HepG2 (cell line): ENCODE measurements around the gene SMTNL1. TPM values are rescaled to one million over a fixed set of nuclear protein-coding genes. Genes with fewer than 3 reads are reported as not detected.

Experiments used
- ATF7 ChIP-seq, 2 experiments: fragments of 450-650 bp in 1 of 2; sonication (generic) in 1 of 2; formaldehyde crosslinking in 1 of 2; IDR thresholded peaks; 2 replicates each; pipeline versions ENCODE4 v1.4.0 to v1.6.1; 2016 to 2020; ENCODE audit warnings: antibody characterized with exemption in 1 of 2, mild to moderate bottlenecking in 1 of 2, missing genetic modification reagents in 1 of 2
- ERF ChIP-seq: IDR thresholded peaks from 2 replicates; pipeline ENCODE4 v1.6.1; 2018; ENCODE audit warnings: missing biosample characterization, missing genetic modification reagents
- KLF11 ChIP-seq: IDR thresholded peaks from 2 replicates; pipeline ENCODE4 v1.6.1; 2016; ENCODE audit warnings: missing compliant biosample characterization
- KMT2B ChIP-seq: IDR thresholded peaks from 2 replicates; pipeline ENCODE4 v1.6.1; 2016; ENCODE audit warnings: missing genetic modification reagents, missing compliant biosample characterization
- RFX3 ChIP-seq: IDR thresholded peaks from 2 replicates; pipeline ENCODE4 v1.6.1; 2016; ENCODE audit warnings: missing biosample characterization, missing genetic modification reagents
- ZNF34 ChIP-seq: sonication (generic); formaldehyde crosslinking; IDR thresholded peaks from 2 replicates; pipeline ENCODE4 v1.4.0; 2020; ENCODE audit warnings: mild to moderate bottlenecking, missing genetic modification reagents, borderline replicate concordance
- ZNF773 ChIP-seq: sonication (generic); formaldehyde crosslinking; IDR thresholded peaks from 2 replicates; pipeline ENCODE4 v1.4.0; 2020; ENCODE audit warnings: missing genetic modification reagents, borderline replicate concordance
- polyA plus RNA-seq, 8 experiments: library from polyadenylated mRNA; depleted of rRNA in 3 of 8; stranded (reverse) in 7 of 8; unstranded in 1 of 8; fragments of >200 nt; fragmentation: Illumina TruSeq in 4 of 8; extraction: Trizol in 4 of 8; gene quantifications; 2 replicates each; pipeline versions ENCODE4 v1.2.1 to v1.2.3, GENCODE V29; 2011 to 2016; ENCODE audit warnings: low read depth in 4 of 8, missing spikeins in 1 of 8, mixed read lengths in 1 of 8; ENCODE audit not compliant: insufficient read depth in 1 of 8
- total RNA-seq, 5 experiments: library from RNA; depleted of rRNA; stranded (reverse); fragments of >200 nt; fragmentation: Illumina TruSeq; extraction: Trizol; gene quantifications; 2 replicates each; pipeline ENCODE4 v1.2.3, GENCODE V29; 2016; ENCODE audit warnings: low read depth in 1 of 5
- TF ChIP-seq, protein P1 (sequence below): sonication (generic); formaldehyde crosslinking; IDR thresholded peaks from 2 replicates; pipeline ENCODE4 v1.8.1; 2023; ENCODE audit warnings: mild to moderate bottlenecking, moderate library complexity, missing genetic modification reagents
- TF ChIP-seq, protein P2 (sequence below): sonication (generic); formaldehyde crosslinking; IDR thresholded peaks from 2 replicates; pipeline ENCODE4 v1.5.0; 2020; ENCODE audit warnings: mild to moderate bottlenecking, missing genetic modification reagents
- TF ChIP-seq, protein P3 (sequence below): sonication (generic); formaldehyde crosslinking; conservative IDR thresholded peaks from 2 replicates; pipeline ENCODE4 v1.5.0; 2020; ENCODE audit warnings: missing genetic modification reagents
- TF ChIP-seq, protein P4 (sequence below): sonication (generic); formaldehyde crosslinking; IDR thresholded peaks from 2 replicates; pipeline ENCODE4 v1.5.1; 2020; ENCODE audit warnings: mild to moderate bottlenecking, missing genetic modification reagents, moderate library complexity
- TF ChIP-seq, protein P5 (sequence below): sonication (generic); formaldehyde crosslinking; IDR thresholded peaks from 2 replicates; pipeline ENCODE4 v1.5.0; 2020; ENCODE audit warnings: missing genetic modification reagents
- TF ChIP-seq, protein P6 (sequence below): IDR thresholded peaks from 2 replicates; pipeline ENCODE4 v1.6.1; 2016
- TF ChIP-seq, protein P7 (sequence below): sonication (generic); formaldehyde crosslinking; IDR thresholded peaks from 2 replicates; pipeline ENCODE4 v1.5.0; 2020; ENCODE audit warnings: missing genetic modification reagents

SMTNL1 gene
- total and polyA plus RNA-seq, 2 of the 13 experiments (the other 11 are each of a cell fraction or from before 2014, with no cell fraction given): 0.04 TPM; not detected in 1

DNA sequence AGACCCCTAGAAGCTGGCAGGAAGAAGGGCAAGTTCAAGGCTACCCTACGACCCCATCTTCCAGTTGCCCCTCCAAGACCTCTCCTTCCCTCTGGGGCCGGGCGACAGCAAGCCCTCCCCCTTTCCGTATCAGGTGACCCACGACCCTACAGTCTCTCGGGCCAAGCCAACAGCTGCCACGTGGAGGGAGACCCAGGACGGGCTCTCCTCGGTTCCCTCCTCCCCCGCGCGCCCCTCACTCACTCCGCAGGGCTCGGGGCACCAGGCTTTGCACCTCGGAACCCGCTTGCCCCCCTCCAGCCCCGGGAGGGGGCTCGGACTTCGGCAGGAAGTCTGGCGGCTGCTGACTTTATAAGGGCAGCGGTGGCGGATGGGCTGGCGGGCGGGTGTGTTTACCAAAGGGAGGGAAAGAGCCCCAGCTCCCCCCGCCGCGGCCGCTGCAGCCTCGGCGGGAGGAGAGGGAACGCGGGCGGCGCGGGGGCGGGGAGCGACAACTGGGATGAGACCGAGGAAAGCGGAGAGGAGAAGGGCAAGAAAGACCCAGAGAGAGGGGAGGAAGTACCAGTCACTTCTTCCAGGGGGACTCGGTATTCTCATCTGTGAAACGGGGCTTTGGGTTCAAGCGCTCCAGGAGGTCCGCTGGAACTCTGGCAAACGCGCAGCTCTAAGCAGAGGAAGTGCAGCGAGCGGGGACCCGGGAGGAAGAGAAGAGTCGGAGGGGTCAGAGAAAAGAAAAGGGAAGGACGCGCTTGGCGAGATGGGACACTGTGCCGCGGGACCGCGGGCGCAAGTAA, 22.7 kb upstream of the SMTNL1 start (continued):
- TF ChIP-seq RFX3 (CRISPR knock-in tag): no peak
- TF ChIP-seq, protein P1, sequence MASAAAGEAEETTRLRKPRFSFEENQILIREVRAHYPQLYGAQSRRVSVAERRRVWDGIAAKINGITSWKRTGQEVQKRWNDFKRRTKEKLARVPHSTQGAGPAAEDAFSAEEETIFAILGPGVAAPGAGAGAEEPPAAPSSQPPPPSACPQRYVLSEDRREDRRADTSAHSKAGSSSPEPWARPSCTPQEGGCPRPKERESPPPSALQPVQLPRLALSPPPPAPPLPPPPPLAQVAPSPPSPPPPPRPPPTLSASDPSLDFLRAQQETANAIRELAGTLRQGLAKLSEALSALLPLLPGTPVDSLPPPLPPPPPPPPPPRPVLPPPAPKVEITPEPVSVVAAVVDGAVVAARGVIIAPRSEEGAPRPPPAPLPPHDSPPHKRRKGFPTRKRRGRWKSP (CRISPR knock-in tag): no peak
- TF ChIP-seq, protein P2, sequence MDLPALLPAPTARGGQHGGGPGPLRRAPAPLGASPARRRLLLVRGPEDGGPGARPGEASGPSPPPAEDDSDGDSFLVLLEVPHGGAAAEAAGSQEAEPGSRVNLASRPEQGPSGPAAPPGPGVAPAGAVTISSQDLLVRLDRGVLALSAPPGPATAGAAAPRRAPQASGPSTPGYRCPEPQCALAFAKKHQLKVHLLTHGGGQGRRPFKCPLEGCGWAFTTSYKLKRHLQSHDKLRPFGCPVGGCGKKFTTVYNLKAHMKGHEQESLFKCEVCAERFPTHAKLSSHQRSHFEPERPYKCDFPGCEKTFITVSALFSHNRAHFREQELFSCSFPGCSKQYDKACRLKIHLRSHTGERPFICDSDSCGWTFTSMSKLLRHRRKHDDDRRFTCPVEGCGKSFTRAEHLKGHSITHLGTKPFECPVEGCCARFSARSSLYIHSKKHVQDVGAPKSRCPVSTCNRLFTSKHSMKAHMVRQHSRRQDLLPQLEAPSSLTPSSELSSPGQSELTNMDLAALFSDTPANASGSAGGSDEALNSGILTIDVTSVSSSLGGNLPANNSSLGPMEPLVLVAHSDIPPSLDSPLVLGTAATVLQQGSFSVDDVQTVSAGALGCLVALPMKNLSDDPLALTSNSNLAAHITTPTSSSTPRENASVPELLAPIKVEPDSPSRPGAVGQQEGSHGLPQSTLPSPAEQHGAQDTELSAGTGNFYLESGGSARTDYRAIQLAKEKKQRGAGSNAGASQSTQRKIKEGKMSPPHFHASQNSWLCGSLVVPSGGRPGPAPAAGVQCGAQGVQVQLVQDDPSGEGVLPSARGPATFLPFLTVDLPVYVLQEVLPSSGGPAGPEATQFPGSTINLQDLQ (CRISPR knock-in tag): no peak
- no peak for TF ChIP-seq ATF7 (IDR thresholded peaks at IDR 0.05)
- TF ChIP-seq ATF7 (CRISPR knock-in tag; IDR thresholded peaks at IDR 0.05): no peak
- no peak for TF ChIP-seq KMT2B (CRISPR knock-in tag)
- TF ChIP-seq, protein P3, sequence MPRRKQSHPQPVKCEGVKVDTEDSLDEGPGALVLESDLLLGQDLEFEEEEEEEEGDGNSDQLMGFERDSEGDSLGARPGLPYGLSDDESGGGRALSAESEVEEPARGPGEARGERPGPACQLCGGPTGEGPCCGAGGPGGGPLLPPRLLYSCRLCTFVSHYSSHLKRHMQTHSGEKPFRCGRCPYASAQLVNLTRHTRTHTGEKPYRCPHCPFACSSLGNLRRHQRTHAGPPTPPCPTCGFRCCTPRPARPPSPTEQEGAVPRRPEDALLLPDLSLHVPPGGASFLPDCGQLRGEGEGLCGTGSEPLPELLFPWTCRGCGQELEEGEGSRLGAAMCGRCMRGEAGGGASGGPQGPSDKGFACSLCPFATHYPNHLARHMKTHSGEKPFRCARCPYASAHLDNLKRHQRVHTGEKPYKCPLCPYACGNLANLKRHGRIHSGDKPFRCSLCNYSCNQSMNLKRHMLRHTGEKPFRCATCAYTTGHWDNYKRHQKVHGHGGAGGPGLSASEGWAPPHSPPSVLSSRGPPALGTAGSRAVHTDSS (CRISPR knock-in tag): no peak
- TF ChIP-seq, protein P4, sequence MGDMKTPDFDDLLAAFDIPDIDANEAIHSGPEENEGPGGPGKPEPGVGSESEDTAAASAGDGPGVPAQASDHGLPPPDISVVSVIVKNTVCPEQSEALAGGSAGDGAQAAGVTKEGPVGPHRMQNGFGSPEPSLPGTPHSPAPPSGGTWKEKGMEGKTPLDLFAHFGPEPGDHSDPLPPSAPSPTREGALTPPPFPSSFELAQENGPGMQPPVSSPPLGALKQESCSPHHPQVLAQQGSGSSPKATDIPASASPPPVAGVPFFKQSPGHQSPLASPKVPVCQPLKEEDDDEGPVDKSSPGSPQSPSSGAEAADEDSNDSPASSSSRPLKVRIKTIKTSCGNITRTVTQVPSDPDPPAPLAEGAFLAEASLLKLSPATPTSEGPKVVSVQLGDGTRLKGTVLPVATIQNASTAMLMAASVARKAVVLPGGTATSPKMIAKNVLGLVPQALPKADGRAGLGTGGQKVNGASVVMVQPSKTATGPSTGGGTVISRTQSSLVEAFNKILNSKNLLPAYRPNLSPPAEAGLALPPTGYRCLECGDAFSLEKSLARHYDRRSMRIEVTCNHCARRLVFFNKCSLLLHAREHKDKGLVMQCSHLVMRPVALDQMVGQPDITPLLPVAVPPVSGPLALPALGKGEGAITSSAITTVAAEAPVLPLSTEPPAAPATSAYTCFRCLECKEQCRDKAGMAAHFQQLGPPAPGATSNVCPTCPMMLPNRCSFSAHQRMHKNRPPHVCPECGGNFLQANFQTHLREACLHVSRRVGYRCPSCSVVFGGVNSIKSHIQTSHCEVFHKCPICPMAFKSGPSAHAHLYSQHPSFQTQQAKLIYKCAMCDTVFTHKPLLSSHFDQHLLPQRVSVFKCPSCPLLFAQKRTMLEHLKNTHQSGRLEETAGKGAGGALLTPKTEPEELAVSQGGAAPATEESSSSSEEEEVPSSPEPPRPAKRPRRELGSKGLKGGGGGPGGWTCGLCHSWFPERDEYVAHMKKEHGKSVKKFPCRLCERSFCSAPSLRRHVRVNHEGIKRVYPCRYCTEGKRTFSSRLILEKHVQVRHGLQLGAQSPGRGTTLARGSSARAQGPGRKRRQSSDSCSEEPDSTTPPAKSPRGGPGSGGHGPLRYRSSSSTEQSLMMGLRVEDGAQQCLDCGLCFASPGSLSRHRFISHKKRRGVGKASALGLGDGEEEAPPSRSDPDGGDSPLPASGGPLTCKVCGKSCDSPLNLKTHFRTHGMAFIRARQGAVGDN (CRISPR knock-in tag): peak; percentile 88
- TF ChIP-seq, protein P5, sequence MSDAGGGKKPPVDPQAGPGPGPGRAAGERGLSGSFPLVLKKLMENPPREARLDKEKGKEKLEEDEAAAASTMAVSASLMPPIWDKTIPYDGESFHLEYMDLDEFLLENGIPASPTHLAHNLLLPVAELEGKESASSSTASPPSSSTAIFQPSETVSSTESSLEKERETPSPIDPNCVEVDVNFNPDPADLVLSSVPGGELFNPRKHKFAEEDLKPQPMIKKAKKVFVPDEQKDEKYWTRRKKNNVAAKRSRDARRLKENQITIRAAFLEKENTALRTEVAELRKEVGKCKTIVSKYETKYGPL (CRISPR knock-in tag): no peak
- TF ChIP-seq ZNF34 (CRISPR knock-in tag): no peak
- TF ChIP-seq, protein P6, sequence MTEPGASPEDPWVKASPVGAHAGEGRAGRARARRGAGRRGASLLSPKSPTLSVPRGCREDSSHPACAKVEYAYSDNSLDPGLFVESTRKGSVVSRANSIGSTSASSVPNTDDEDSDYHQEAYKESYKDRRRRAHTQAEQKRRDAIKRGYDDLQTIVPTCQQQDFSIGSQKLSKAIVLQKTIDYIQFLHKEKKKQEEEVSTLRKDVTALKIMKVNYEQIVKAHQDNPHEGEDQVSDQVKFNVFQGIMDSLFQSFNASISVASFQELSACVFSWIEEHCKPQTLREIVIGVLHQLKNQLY (CRISPR knock-in tag): no peak
- TF ChIP-seq, protein P7, sequence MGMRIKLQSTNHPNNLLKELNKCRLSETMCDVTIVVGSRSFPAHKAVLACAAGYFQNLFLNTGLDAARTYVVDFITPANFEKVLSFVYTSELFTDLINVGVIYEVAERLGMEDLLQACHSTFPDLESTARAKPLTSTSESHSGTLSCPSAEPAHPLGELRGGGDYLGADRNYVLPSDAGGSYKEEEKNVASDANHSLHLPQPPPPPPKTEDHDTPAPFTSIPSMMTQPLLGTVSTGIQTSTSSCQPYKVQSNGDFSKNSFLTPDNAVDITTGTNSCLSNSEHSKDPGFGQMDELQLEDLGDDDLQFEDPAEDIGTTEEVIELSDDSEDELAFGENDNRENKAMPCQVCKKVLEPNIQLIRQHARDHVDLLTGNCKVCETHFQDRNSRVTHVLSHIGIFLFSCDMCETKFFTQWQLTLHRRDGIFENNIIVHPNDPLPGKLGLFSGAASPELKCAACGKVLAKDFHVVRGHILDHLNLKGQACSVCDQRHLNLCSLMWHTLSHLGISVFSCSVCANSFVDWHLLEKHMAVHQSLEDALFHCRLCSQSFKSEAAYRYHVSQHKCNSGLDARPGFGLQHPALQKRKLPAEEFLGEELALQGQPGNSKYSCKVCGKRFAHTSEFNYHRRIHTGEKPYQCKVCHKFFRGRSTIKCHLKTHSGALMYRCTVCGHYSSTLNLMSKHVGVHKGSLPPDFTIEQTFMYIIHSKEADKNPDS (CRISPR knock-in tag): peak; percentile 8; the same call in 1 of the 2 replicates
- no peak for TF ChIP-seq ZNF773 (CRISPR knock-in tag)
- TF ChIP-seq ERF (CRISPR knock-in tag): peak; percentile 31; the same call in 1 of the 2 replicates
- TF ChIP-seq KLF11: no peak
